GM23338 (cell line): ENCODE results near the gene POU3F1. TPM values are rescaled to one million over a fixed set of nuclear protein-coding genes. Genes with fewer than 3 reads are reported as not detected.

Source experiments
- ATAC-seq: fragments of 200-7000 bp; cut with Tn5 transposase; 3 replicates; pipeline ENCODE4 v1.9.1; 2020
- DNase-seq: peaks from one replicate; pipeline ENCODE4 v3.0.0-alpha.2; 2015; ENCODE audit warnings: low spot score
- H2AFZ ChIP-seq: fragments of 200-600 bp; sonication (generic); 2 replicates; pipeline ENCODE4 v1.8.0; 2016; ENCODE audit warnings: antibody characterized with exemption, mild to moderate bottlenecking, moderate library complexity
- H3F3A ChIP-seq: fragments of 200-600 bp; sonication (generic); replicated peaks from 2 replicates; pipeline ENCODE4 v1.8.0; 2017; ENCODE audit warnings: antibody characterized with exemption, mixed run types, low read depth
- H3K27ac ChIP-seq: fragments of 200-600 bp; sonication (generic); 2 replicates; pipeline ENCODE4 v1.6.1; 2016; ENCODE audit warnings: low read depth
- H3K27me3 ChIP-seq: fragments of 200-600 bp; sonication (generic); 2 replicates; pipeline ENCODE4 v1.8.0; 2016; ENCODE audit warnings: mild to moderate bottlenecking, mixed run types, moderate library complexity; ENCODE audit not compliant: insufficient read depth
- H3K36me3 ChIP-seq: fragments of 200-600 bp; sonication (generic); 2 replicates; pipeline ENCODE4 v1.8.0; 2016; ENCODE audit warnings: mild to moderate bottlenecking; ENCODE audit not compliant: insufficient read depth
- H3K4me1 ChIP-seq: fragments of 200-600 bp; sonication (generic); 2 replicates; pipeline ENCODE4 v1.8.0; 2016; ENCODE audit warnings: mild to moderate bottlenecking, moderate library complexity; ENCODE audit not compliant: insufficient read depth
- H3K4me2 ChIP-seq: fragments of 200-600 bp; sonication (generic); 2 replicates; pipeline ENCODE4 v1.7.1; 2017; ENCODE audit warnings: mixed run types
- H3K4me3 ChIP-seq: fragments of 200-600 bp; sonication (generic); 2 replicates; pipeline ENCODE4 v1.6.1; 2016; ENCODE audit warnings: mixed run types
- H3K79me2 ChIP-seq: fragments of 200-600 bp; sonication (generic); replicated peaks from 2 replicates; pipeline ENCODE4 v1.8.0; 2017; ENCODE audit warnings: mild to moderate bottlenecking; ENCODE audit not compliant: insufficient read depth
- H3K9me2 ChIP-seq: fragments of 200-600 bp; sonication (generic); 2 replicates; pipeline ENCODE4 v1.8.0; 2017; ENCODE audit not compliant: insufficient read depth
- H4K20me1 ChIP-seq: fragments of 200-600 bp; sonication (generic); replicated peaks from 2 replicates; pipeline ENCODE4 v1.8.0; 2017; ENCODE audit warnings: mild to moderate bottlenecking; ENCODE audit not compliant: insufficient read depth
- H3K27ac Mint-ChIP-seq: 2 replicates; pipeline ENCODE4 v1.8.0; 2020; ENCODE audit warnings: inconsistent platforms, mild to moderate bottlenecking, moderate library complexity, mixed read lengths
- H3K27me3 Mint-ChIP-seq: 3 replicates; pipeline ENCODE4 v1.8.0; 2022; ENCODE audit warnings: low read depth, mild to moderate bottlenecking, moderate library complexity, mixed read lengths, inconsistent platforms; ENCODE audit not compliant: insufficient read depth, poor library complexity
- H3K36me3 Mint-ChIP-seq: 3 replicates; pipeline ENCODE4 v1.8.0; 2021; ENCODE audit warnings: low read depth, mild to moderate bottlenecking, inconsistent platforms, moderate library complexity, mixed read lengths
- H3K4me1 Mint-ChIP-seq: 3 replicates; pipeline ENCODE4 v1.8.0; 2020; ENCODE audit warnings: mild to moderate bottlenecking, inconsistent platforms, mixed read lengths
- H3K4me3 Mint-ChIP-seq: 3 replicates; pipeline ENCODE4 v1.8.0; 2021; ENCODE audit warnings: moderate library complexity, mild to moderate bottlenecking, inconsistent platforms, mixed read lengths
- H3K9me3 Mint-ChIP-seq: 3 replicates; pipeline ENCODE4 v1.8.0; 2020; ENCODE audit warnings: moderate library complexity, mild to moderate bottlenecking, inconsistent platforms, mixed read lengths
- CREB1 ChIP-seq: fragments of 250-450 bp; sonication (Bioruptor Pico); IDR thresholded peaks from 2 replicates; pipeline ENCODE4 v1.5.0; 2020; ENCODE audit warnings: low read depth, mild to moderate bottlenecking, moderate library complexity
- CTCF ChIP-seq, 2 experiments: fragments of 200-600 bp in 1 of 2; sonication (generic) in 1 of 2; conservative IDR thresholded peaks; 2 replicates each; pipeline versions ENCODE4 v1.5.1 to v1.6.1; 2016 to 2017; ENCODE audit warnings: antibody characterized with exemption in 2 of 2, low read depth in 2 of 2, mild to moderate bottlenecking in 2 of 2, moderate library complexity in 1 of 2
- ETS1 ChIP-seq: IDR thresholded peaks from 2 replicates; pipeline ENCODE4 v1.6.1; 2016; ENCODE audit warnings: antibody characterized with exemption
- EZH2 ChIP-seq: fragments of 200-600 bp; sonication (generic); IDR thresholded peaks from one replicate; pipeline ENCODE4 v1.8.0; 2017; ENCODE audit warnings: antibody characterized with exemption, mild to moderate bottlenecking, low read depth; ENCODE audit not compliant: unreplicated experiment
- EZH2phosphoT487 ChIP-seq: fragments of 200-600 bp; sonication (generic); IDR thresholded peaks from one replicate; pipeline ENCODE4 v1.8.1; 2018; ENCODE audit warnings: antibody characterized with exemption; ENCODE audit not compliant: unreplicated experiment
- JUNB ChIP-seq: IDR thresholded peaks from one replicate; pipeline ENCODE4 v1.6.1; 2016; ENCODE audit warnings: antibody characterized with exemption; ENCODE audit not compliant: unreplicated experiment
- NANOG ChIP-seq: IDR thresholded peaks from 2 replicates; pipeline ENCODE4 v1.6.1; 2016; ENCODE audit warnings: antibody characterized with exemption, borderline replicate concordance
- POLR2AphosphoS5 ChIP-seq: IDR thresholded peaks from 2 replicates; pipeline ENCODE4 v1.6.1; 2016; ENCODE audit warnings: antibody characterized with exemption, low read depth
- REST ChIP-seq: IDR thresholded peaks from one replicate; pipeline ENCODE4 v1.6.1; 2018; ENCODE audit warnings: antibody characterized with exemption; ENCODE audit not compliant: unreplicated experiment
- STAT1 ChIP-seq: IDR thresholded peaks from one replicate; pipeline ENCODE4 v1.6.1; 2016; ENCODE audit warnings: antibody characterized with exemption; ENCODE audit not compliant: unreplicated experiment
- ZNF114 ChIP-seq: fragments of 250-450 bp; sonication (Bioruptor Pico); IDR thresholded peaks from 2 replicates; pipeline ENCODE4 v1.5.0; 2020; ENCODE audit warnings: mild to moderate bottlenecking, moderate library complexity
- ZNF331 ChIP-seq: fragments of 250-450 bp; sonication (Bioruptor Pico); IDR thresholded peaks from 2 replicates; pipeline ENCODE4 v1.5.0; 2020; ENCODE audit warnings: low read depth, mild to moderate bottlenecking, moderate library complexity
- ZNF462 ChIP-seq: fragments of 250-450 bp; sonication (Bioruptor Pico); IDR thresholded peaks from 2 replicates; pipeline ENCODE4 v1.5.0; 2020; ENCODE audit warnings: mild to moderate bottlenecking, moderate library complexity
- polyA plus RNA-seq: library from polyadenylated mRNA; unstranded; fragments of >200 nt; fragmentation: Nextera tagmentation; extraction: Ambion mirVana; gene quantifications from 2 replicates; pipeline ENCODE4 v1.2.1, GENCODE V29; 2016
- total RNA-seq: library from RNA; depleted of rRNA; stranded (reverse); fragments of >200 nt; shearing (Covaris generic); gene quantifications from 2 replicates; pipeline ENCODE4 v1.2.3, GENCODE V29; 2014

Gene POU3F1
- total and polyA plus RNA-seq, 2 experiments from 2014 or later = 3.6 to 11.5 TPM

- no peak overlapping the region for H3K4me3 ChIP-seq
- no peaks in the 10 kb centered on the region for H3K9me2 ChIP-seq
- H3K4me3 Mint-ChIP-seq = no peak overlapping the region
- H3K79me2 ChIP-seq = no peaks in the 10 kb centered on the region
- H4K20me1 ChIP-seq = no peaks in the 10 kb centered on the region; the same call in 1 of the 2 replicates
- H3F3A ChIP-seq = 0 out of 2 replicates have a peak, but pooled peaks cover 8% of the 10 kb centered on the region
- no peaks in the 10 kb centered on the region for H3K27me3 ChIP-seq
- ATAC-seq = no peak
- TF ChIP-seq ZNF331 (no peak), CTCF (conservative IDR thresholded peaks at IDR 0.05; ENCODE audit: low read depth in 2 of 2) (no peak), JUNB (no peak), REST (no peak), ZNF114 (CRISPR knock-in tag) (no peak), ETS1 (no peak), POLR2AphosphoS5 (no peak), EZH2phosphoT487 (no peak), STAT1 (no peak), NANOG (no peak), ZNF462 (CRISPR knock-in tag) (no peak), EZH2 (no peak), CREB1 (CRISPR knock-in tag) (no peak)
- no peaks in the 10 kb centered on the region for H3K36me3 ChIP-seq
- H3K36me3 Mint-ChIP-seq = peaks cover 3% of the 10 kb centered on the region; the same call in 1 of the 3 replicates
- no peak overlapping the region for H2AFZ ChIP-seq
- no peak overlapping the region for H3K4me2 ChIP-seq
- H3K9me3 Mint-ChIP-seq = no peaks in the 10 kb centered on the region
- no peak overlapping the region for H3K27ac ChIP-seq
- peaks cover 27% of the 10 kb centered on the region for H3K4me1 ChIP-seq
- H3K27me3 Mint-ChIP-seq = peaks cover 3% of the 10 kb centered on the region
- no peak for DNase-seq
- H3K27ac Mint-ChIP-seq = no peak overlapping the region
- H3K4me1 Mint-ChIP-seq = peaks cover 42% of the 10 kb centered on the region
Measured at GRCh38 chr1:38075191-38075590, 28.6 kb upstream of the POU3F1 start.
